ENCODE measurements around the gene ELK1. TPM values are rescaled to one million over a fixed set of nuclear protein-coding genes. Genes with fewer than 3 reads are reported as not detected.

Gene ELK1
- total RNA-seq, 1 experiment from 2014 or later: 22.0 TPM

DNA sequence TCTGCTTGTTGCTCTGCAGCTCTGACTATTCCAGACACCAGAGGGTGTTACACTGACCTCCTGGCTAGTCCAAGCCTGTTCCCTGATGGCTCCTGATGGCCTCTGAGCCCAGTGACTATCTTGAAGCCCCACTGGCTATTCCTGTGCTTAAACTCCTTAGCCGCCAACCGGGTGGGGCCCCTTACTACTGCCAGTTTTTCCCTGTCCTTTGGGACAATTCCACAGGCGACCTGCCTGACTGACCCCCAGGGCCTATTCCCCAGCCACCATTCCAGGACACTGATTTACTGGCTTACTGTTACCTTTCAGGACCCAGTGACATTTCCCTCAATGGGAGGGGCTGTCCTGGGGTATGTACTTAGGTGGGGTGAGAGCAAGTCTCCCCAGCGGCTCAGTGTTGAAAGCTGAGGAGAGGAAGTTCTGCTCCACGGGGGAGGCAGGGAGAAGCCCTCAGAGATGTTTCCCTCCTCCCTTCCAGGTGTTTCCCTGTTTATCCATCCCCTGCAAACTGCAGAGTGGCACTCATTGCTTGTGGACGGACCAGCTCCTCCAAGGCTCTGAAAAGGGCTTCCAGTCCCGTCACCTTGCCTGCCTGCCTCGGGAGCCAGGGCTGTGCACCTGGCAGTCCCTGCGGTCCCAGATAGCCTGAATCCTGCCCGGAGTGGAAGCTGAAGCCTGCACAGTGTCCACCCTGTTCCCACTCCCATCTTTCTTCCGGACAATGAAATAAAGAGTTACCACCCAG is 64.1 kb downstream of the ELK1 start:
- Histone ChIP-seq H4K20me1 (ENCODE audit: insufficient read depth) (no peaks in the 10 kb centered on the region), H3K79me2 (ENCODE audit: low read depth) (no peaks in the 10 kb centered on the region), H3K27ac (no peak overlapping the region), H2AFZ (no peak overlapping the region), H3K27me3 (ENCODE audit: insufficient read depth, low read depth) (no peaks in the 10 kb centered on the region), H3K4me1 (replicated peaks; ENCODE audit: insufficient read depth) (no peaks in the 10 kb centered on the region), H3K36me3 (ENCODE audit: low read depth) (no peaks in the 10 kb centered on the region), H3K9me2 (ENCODE audit: insufficient read depth) (no peaks in the 10 kb centered on the region), H3F3A (ENCODE audit: insufficient read depth, low read depth) (no peaks in the 10 kb centered on the region), H3K9me3 (ENCODE audit: insufficient read depth, low read depth) (no peaks in the 10 kb centered on the region), H3K4me3 (no peak overlapping the region), H3K4me2 (no peak overlapping the region)
- POLR2A ChIA-PET (ENCODE audit: unreplicated experiment): no interaction called here
- DNase-seq: no peak
- no TSS peak for BruUV-seq (replicated peaks)
- no peak for TF ChIP-seq CTCF (conservative IDR thresholded peaks at IDR 0.05)
- TF ChIP-seq EZH2 (IDR thresholded peaks at IDR 0.05; ENCODE audit: low read depth): no peak
- CTCF ChIA-PET: no interaction called here
- intact Hi-C loops (cut with micrococcal nuclease; ENCODE audit: unreplicated experiment): no loop called here

Small RNAs within 50 kb of the gene (microRNA-seq; reads per million reads assigned to microRNA genes)
- not detected for gene MIR4769 (ENCODE audit: borderline number of aligned reads, borderline replicate concordance)

Other genes starting within 250 kb of the ELK1 start
- 1.8 and 3.1 TPM in 2 replicates for gene ZNF41, start 167.3 kb downstream of the ELK1 start, total RNA-seq (2021)
- 27.3 and 31.1 TPM in 2 replicates for gene ARAF, start 89.4 kb downstream of the ELK1 start, total RNA-seq (2021)
- 48.6 and 59.5 TPM in 2 replicates for gene TIMP1, start 68.1 kb downstream of the ELK1 start, total RNA-seq (2021)
- gene SYN1, start 30.7 kb downstream of the ELK1 start, total RNA-seq (2021): not detected in 2 replicates
- gene CFP, start 20.6 kb downstream of the ELK1 start, total RNA-seq (2021): 0.48 and 0.53 TPM in 2 replicates
- 46.0 and 53.8 TPM in 2 replicates for gene UXT, start 8.6 kb upstream of the ELK1 start, total RNA-seq (2021)
- gene ZNF81, start 186.3 kb upstream of the ELK1 start, total RNA-seq (2021): 2.0 and 3.7 TPM in 2 replicates

Data from PC-9 (cell line).